Measurements from ENCODE around the gene SPTSSA. TPM values are rescaled to one million over a fixed set of nuclear protein-coding genes. Genes with fewer than 3 reads are reported as not detected.
A peak's percentile ranks its signal among the peaks of the same experiment; 100 is the strongest.
"Not testable (repeated sequence)": the region's sequence is repeated elsewhere in the genome, so short reads cannot be mapped to it uniquely, and the experiment has no call there.

The SPTSSA gene
- total and polyA plus RNA-seq, 12 donors: 20.6 to 205 (median 55.3) TPM

DNA sequence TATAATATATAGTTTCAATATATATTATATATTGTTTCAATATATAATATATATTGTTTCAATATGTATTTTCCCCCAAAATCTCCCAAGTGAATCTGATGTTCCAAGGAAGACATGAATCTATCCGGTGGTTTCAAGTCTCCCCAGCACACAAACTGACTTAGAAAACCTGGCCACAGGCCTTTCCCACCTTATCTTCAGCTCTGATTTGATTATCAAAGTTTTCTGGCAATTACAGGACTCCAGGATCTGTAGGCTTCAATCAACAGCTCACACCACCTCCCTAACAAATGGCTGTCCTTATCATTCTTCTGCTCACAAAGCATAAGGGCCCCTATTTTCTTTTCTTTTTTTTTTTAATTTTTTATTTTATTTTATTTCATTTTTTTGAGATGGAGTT is 22.7 kb upstream of the SPTSSA start:
- no peaks in the 10 kb centered on the region for H3K4me1 ChIP-seq (replicated peaks in 1 of 2)
- no peak for TF ChIP-seq POLR2A (IDR thresholded peaks at IDR 0.05)
- TF ChIP-seq, protein P1, sequence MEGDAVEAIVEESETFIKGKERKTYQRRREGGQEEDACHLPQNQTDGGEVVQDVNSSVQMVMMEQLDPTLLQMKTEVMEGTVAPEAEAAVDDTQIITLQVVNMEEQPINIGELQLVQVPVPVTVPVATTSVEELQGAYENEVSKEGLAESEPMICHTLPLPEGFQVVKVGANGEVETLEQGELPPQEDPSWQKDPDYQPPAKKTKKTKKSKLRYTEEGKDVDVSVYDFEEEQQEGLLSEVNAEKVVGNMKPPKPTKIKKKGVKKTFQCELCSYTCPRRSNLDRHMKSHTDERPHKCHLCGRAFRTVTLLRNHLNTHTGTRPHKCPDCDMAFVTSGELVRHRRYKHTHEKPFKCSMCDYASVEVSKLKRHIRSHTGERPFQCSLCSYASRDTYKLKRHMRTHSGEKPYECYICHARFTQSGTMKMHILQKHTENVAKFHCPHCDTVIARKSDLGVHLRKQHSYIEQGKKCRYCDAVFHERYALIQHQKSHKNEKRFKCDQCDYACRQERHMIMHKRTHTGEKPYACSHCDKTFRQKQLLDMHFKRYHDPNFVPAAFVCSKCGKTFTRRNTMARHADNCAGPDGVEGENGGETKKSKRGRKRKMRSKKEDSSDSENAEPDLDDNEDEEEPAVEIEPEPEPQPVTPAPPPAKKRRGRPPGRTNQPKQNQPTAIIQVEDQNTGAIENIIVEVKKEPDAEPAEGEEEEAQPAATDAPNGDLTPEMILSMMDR (IDR thresholded peaks at IDR 0.05): no peak
- no peak overlapping the region for H3K27ac ChIP-seq
- H3K27me3 ChIP-seq: no peaks in the 10 kb centered on the region
- intact Hi-C loops (cut with DNase I): no loop called here
- H3K9me3 ChIP-seq (replicated peaks in 1 of 3): no peaks in the 10 kb centered on the region
- WGBS, 4 donors: 83 to 98% (median 92%) methylated on average over 1 of the region's 1 CpG
- no peak for DNase-seq
- H3K36me3 ChIP-seq (replicated peaks in 1 of 2): no peaks in the 10 kb centered on the region
- H3K4me3 ChIP-seq: no peak overlapping the region

DNA sequence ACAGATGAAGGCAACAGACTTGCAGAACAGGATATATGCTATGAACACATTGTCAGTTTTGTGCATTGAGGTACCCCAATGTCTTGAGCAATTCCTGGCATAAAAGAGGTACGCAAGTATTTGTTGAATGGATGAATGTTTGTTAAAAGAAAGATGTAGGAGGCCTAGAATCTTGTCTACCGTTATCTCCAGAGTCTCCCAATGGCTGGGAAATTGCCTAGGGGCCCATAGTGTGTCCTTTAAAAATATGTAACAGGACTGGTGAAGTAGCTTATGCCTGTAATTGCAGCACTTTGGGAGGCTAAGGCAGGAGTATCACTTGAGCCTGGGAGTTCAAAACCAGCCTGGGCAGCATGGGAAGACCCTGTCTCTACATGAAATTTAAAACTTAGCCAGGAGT is 20.4 kb upstream of the SPTSSA start:
- H3K36me3 ChIP-seq (replicated peaks in 1 of 2): no peaks in the 10 kb centered on the region
- no peak overlapping the region for H3K27ac ChIP-seq
- no peaks in the 10 kb centered on the region for H3K4me1 ChIP-seq (replicated peaks in 1 of 2)
- intact Hi-C loops (cut with DNase I): no loop called here
- DNase-seq: peak in 1 of 7 donors; percentile 1
- no peak overlapping the region for H3K4me3 ChIP-seq
- 90 to 100% (median 94%) methylated on average over 2 of the region's 2 CpGs for WGBS, 4 donors
- H3K27me3 ChIP-seq: no peaks in the 10 kb centered on the region
- H3K9me3 ChIP-seq (replicated peaks in 1 of 3): no peaks in the 10 kb centered on the region
- TF ChIP-seq POLR2A (IDR thresholded peaks at IDR 0.05): no peak
- TF ChIP-seq, protein P1 (IDR thresholded peaks at IDR 0.05): no peak

GRCh38 chr14:34479694-34480093 is 17.7 kb upstream of the SPTSSA start:
- Histone ChIP-seq H3K27me3 (no peaks in the 10 kb centered on the region), H3K36me3 (replicated peaks in 1 of 2) (no peaks in the 10 kb centered on the region), H3K9me3 (replicated peaks in 1 of 3) (no peaks in the 10 kb centered on the region), H3K4me3 (no peak overlapping the region), H3K27ac (no peak overlapping the region), H3K4me1 (replicated peaks in 1 of 2) (no peaks in the 10 kb centered on the region)
- TF ChIP-seq, protein P1 (IDR thresholded peaks at IDR 0.05): no peak
- TF ChIP-seq POLR2A (IDR thresholded peaks at IDR 0.05): no peak
- WGBS, 4 donors: 87 to 98% (median 93%) methylated on average over 4 of the region's 4 CpGs
- DNase-seq: peak in 1 of 7 donors; percentile 28
- intact Hi-C loops (cut with DNase I): no loop called here

DNA sequence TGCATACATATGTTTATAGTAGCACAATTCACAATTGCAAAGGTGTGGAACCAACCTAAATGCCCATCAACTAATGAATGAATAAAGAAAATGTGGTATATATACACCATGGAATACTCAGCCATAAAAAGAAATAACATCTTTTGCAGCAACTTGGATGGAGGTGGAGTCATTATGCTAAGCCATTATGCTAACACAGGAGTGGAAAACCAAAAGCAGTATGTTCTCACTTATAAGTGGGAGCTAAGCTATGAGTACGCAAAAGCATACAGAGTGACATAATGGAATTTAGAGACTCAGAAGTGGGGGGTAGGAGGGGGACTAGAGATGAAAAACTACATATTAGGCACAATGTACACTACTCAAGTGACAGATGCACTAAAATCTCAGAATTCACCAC is 16.2 kb upstream of the SPTSSA start:
- Histone ChIP-seq H3K27ac (no peak overlapping the region), H3K4me1 (replicated peaks in 1 of 2) (no peaks in the 10 kb centered on the region), H3K36me3 (replicated peaks in 1 of 2) (no peaks in the 10 kb centered on the region), H3K27me3 (no peaks in the 10 kb centered on the region), H3K9me3 (replicated peaks in 1 of 3) (no peaks in the 10 kb centered on the region), H3K4me3 (no peak overlapping the region)
- no peak for DNase-seq
- intact Hi-C loops (cut with DNase I): no loop called here
- WGBS, 4 donors: 81 to 96% (median 91%) methylated on average over 1 of the region's 1 CpG
- TF ChIP-seq POLR2A (IDR thresholded peaks at IDR 0.05): no peak
- TF ChIP-seq, protein P1 (IDR thresholded peaks at IDR 0.05): no peak

GRCh38 chr14:34476036-34476435 is 14.0 kb upstream of the SPTSSA start:
- H3K27me3 ChIP-seq; H3K4me1 ChIP-seq (replicated peaks in 1 of 2); H3K36me3 ChIP-seq (replicated peaks in 1 of 2); H3K4me3 ChIP-seq; DNase-seq; intact Hi-C loops (cut with DNase I); H3K27ac ChIP-seq; H3K9me3 ChIP-seq (replicated peaks in 1 of 3): not testable (repeated sequence)
- WGBS, 4 donors: 87 to 96% (median 92%) methylated on average over 6 to 31 of the region's 31 CpGs
